Fibroblast of skin of right quadriceps (primary cell): ENCODE measurements around the gene TUBGCP3.
"Not testable (repeated sequence)": the region's sequence is repeated elsewhere in the genome, so short reads cannot be mapped to it uniquely, and the experiment has no call there.

Experiments used
- DNase-seq: peaks from one replicate; pipeline ENCODE4 v3.0.0-alpha.2; 2013

Gene TUBGCP3

DNA sequence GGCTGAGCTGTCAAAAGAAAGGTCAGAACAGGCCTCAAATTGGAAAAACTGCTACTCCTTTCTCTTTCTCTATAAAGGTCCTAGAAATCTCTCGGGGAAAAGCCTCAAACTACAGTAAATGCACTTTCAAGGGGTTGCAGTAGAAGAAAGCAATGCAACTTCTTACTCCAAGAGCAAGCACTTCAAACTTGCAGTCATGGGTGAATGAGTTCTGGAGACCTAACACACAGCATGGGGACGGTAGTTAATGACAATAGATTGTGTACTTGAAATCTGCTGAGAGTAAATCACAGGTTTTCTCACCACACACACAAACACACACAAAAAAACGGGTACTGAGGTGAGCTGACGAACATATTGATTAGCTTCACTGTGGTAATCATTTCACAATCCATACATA, 11.8 kb downstream of the TUBGCP3 start:
- DNase-seq = no peak

DNA sequence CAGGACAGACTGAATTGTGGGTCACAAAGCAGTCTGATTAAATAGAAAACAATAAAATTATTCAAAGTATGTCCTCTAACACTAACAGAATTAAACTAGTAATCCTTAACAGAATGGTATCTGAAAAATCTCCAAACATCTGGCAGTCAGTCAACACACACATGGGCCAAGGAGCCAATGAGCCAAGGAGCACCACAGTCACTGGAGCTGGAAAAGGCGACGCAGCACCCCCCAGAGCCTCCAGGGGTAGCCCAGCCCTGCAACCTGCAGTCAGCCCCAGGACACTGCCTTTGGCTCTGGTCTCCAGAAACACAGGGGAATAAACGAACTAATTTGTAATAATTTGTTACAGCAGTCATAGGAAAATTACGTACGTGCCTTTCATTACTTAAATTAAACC, 12.3 kb downstream of the TUBGCP3 start:
- DNase-seq = peak; percentile 21

DNA sequence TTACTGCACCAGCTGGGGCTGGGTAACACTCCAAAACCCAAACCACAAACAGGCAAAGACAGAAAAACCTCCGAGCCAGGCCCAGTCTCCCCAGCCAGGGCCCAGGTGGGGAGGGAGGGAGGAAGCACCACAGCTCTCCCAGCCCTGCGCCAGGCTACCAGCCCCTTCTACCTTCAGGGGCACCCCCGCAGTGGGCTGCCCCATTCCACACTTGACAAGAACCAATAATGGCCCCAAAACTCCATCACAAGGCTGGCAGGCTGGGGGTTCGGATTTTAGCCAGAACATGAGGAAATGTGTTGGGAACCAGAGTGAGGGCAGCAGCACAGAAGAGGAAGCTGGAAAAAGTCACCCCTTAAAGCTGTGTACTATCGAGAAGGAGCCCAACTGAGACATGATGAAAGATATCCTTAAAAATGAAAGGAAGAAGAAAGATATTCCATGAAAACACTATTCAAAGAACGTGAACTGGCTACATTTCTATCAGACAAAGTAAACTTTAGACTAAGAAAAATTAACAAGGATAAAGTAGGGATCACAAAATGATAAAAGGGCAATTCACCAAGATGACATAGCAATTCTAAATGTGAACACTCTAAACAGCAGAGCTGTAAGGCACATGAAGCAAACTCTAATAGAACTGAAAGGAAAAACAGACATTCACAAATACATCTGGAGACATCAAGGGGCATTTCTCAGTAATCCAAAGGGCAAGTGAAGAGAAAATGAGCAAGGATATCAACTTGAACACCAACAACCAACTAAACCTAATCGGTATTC, 12.9 kb downstream of the TUBGCP3 start:
- DNase-seq = no peak

DNA sequence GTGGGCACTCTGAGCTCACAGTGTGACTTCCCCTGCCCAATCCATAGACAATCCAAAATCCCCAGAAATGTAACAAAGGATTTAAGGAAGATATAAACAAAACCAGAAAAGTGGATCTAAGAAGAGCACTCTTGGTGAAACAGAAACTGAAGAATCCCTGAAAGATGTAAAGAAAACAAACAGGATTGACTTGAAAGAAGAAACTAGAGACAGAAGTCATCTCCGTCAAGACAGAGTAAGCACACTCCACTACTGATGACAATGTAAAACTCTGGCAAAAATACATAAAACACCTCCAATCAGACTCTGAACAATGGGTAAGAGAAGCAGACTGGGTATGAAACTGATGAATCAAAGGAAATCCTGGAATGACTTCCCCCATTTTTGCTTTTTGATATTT, 13.5 kb downstream of the TUBGCP3 start:
- DNase-seq = no peak

DNA sequence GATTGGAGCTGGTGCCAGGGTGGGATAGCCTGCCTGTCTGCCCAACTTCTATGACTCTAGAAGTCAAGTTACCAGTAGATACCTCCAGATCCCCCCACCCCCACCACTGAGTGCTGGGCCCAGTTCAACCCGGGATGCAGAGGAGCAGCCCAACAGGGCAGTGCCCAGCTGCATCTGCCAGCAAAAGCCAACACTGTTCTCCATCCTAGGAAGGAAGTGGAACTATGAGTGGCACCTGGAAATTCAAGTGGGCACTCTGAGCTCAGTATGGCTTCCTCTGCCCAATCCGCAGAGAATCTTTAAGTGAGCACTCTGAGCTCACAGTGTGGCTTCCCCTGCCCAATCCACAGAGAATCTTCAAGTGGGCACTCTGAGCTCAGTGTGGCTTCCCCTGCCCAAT, 14.2 kb downstream of the TUBGCP3 start:
- DNase-seq = no peak

DNA sequence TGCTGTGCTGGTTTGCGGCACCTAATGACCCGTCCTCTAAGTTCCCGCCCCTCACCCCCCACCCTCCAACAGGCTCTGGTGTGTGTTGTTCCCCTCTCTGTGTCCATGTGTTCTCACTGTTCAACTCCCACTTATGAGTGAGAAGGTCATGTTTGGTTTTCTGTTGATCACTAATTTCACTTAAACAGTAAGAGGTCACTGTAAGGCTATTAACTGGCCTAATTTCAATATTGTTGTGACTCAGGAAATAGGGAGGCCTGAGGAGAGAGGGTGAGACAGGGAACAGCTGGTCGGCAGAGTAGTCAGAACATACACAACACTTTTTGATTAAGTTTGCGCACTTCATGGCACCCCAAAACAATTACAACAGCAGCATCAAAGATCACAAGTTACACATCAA, 15.6 kb downstream of the TUBGCP3 start:
- DNase-seq = no peak

DNA sequence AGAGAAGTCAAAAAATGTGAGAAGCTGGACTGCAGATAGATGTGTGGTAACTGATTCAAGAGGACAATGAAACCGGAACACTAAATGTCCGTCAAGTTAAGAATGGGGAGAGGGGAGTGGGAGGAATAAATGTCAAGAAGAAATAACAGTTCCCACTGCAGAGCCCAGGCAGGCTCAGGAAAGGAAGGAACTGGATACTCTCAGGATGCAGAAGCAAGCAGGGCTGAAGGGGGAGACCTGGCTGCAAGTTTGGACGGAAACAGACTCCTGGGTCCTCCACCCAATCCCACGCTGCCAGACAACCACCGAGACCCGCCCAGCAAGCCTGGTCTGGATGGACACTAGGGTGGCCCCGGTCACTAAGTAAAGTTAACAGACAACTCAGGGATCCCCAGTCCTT, 18.1 kb downstream of the TUBGCP3 start:
- DNase-seq = no peak

DNA sequence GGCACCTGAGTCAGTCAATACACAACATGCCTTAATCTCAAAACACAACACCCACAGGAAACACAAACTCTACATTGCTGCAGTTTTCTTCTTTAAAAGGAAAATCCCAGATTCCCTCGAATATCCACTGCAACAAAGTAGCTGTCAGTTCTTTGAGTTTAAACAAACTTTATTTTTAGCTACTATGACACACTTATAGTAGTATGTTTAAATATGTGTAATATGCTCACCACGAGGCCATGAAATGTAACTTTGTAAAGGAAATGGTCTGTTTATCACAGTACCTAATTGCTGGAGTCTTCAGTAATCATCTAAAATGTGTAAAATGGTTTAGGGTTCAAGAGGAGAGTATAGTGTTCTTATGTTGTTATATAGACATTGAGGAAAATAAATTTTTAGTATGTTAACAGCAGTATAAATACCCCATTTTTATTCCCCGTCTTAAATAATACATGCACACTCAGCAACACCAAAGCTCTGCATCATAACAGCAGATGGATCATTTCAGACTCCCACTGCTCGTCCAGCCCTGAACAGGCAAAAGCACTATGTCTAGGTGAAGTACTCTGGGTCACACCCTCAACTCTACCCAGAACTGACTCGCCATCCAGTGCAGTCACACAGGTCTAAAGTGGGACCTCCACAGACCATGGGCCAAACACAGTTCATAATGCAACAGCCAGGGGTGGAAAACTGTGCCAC, 20.6 kb downstream of the TUBGCP3 start:
- DNase-seq = peak; percentile 34

DNA sequence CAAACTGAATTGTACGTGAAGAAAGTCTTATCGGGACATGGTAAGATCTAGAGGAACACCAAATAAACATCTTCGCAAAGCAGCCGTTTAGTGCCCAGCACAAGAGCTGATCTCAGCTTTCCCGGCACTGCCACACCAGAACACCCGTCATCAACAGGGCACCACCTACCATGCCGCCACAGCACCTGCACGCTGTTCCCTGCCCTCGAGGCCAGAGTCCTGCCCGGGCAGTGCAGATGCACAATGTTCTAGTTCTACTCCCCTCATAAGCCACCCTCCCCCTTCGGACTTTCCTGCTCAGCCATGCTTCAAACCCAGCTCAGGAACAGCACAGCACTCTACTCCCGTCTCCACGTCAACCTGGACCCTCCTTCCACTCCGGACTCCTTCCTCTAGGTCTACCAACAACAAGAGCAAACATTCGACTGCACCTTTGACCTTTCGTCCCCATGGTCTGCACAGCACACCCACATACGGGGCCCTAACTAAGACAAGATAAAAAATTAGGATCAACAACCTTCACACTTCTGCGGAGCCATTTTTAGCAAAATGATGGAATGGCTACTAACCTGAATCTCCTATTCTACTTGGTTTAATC, 25.1 kb downstream of the TUBGCP3 start:
- no peak for DNase-seq

DNA sequence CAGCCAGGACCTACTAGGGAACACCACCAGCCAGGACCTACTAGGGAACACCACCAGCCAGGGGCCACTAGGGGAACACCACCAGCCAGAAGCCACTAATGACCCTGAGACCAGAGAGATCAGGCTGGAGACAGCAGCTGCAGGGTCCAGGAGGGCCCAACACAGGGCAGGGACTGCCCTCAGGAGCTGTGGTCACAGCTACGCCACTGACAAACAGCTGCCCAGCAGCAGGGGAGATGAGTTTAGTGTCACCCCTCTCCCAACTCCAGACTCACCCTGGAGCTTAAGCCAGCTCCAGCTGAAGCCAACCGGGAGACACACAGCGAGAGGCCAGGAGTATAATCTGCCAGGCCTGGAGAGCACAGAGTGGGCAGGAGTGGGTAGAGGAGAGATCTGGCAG, 25.7 kb downstream of the TUBGCP3 start:
- no peak for DNase-seq

DNA sequence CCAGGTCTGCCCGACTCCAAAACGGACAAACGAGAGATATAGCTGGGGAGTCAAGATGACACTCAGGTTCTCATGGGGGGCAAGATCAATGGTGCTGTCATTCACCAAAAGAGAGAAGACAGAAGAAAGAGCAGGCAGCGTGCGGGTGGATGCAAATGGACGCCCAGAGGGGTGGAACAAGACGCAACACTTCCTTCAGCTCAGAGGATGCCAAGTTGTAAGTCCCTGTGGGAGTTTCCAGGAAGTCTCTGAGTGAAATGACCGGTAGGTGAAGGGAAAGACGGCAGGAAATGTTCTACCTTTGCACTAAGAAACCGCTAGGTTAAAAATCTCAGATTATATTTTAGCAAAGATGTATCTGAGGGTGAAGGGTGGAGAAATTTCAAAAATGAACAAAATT, 26.5 kb downstream of the TUBGCP3 start:
- no peak for DNase-seq

DNA sequence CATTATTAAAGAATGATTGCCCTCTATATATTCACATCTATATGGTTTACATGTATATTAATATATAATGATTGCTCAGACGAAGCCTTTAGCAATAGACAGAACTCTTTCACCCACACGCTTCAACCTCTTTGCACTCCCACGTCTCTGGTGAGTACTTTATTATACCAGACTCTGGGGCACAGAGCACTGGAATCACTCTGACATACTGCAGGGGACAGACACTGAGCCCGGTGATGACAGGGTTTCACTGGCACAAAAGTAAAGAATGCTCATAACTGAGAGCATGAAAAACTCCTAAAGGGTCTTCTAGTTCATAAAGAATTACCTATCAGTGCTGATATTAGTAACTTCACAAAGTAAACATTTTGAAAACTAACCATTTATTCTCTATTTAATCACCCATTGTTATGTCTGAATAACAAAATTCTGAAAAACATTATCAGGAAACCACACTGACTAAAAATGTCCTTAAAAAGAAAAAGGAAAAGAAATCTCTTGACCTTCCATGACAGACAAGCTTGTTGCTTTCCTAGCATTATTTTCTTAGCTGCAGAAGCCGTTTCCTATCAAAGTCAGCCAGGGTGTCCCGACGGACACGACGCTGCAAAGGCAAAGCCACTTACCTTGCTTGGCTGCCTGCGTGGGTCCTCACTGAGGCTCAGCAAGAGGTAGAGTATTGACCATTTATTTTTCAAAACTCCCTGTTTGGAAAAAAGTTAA, 29.1 kb downstream of the TUBGCP3 start:
- DNase-seq = no peak

DNA sequence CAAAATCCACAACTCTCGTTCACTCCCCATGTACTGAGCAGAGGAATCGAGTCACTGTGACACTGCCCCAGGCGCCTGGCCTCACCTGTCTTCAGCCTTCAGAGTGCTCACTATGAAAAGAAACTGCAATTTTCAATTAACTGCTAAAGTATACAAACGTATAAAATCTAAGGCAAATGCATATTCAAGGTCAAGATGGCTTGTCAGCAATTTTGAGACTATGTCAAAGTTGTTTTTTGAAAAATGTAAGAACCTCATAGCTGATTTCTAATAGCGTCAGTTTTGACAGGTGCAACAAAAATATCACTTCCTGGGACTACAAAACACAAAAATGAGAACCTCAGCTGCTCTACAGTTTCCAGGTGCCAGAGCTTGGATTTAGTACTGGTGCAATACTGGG, 31.4 kb downstream of the TUBGCP3 start:
- no peak for DNase-seq

DNA sequence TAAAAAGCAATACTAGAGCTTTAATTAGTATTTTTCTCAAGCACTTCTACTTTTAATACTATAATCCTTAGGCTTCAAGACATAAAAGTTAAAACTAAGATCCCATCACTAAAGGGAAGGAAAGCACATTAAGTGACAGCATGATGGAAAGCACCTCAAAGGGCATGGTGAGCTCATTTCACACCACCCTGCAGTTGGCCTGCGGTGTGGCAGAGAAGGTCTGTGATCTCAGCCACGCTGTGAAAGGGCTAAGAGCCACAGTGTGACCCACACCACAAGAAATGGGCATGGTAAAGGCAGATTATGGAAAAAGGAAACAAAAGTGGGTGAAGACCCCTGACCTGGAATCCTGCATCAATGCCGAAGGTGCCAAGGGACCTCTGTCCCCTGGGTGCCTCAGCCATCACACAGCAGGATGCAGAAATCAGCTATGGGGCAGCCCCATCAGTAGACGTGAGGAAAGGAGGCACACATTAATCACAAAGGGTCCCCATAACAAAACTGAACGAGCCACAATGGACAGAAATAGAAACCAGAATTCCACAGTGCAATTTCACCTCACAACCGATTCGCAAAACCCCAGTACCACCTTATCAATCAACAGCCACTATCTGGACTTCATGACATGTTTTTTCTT, 33.6 kb downstream of the TUBGCP3 start:
- DNase-seq = no peak

DNA sequence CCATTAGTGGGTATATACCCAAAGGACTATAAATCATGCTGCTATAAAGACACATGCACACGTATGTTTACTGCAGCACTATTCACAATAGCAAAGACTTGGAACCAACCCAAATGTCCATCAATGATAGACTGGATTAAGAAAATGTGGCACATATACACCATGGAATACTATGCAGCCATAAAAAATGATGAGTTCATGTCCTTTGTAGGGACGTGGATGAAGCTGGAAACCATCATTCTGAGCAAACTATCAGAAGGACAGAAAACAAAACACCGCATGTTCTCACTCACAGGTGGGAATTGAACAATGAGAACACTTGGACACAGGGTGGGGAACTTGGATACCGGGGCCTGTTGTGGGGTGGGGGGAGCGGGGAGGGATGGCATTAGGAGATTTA, 39.0 kb downstream of the TUBGCP3 start:
- not testable (repeated sequence) for DNase-seq

DNA sequence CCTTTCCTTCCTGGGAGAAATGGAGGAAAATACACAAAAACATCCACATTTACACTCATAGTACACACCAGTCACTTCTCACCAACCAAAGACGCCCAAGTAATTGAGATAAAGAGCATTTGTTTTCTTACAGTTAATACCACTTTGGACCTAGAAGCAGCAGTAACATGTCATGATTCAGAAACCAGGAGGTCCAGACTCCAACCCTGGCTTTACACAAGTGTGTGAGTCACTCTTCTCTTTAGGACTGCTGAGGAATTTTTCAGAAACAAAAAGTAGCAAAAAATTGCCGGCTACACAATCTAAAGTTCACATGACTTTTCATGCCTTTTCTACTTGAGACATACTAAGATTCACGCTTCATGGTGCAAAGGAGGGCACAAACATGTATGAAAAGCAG, 42.1 kb downstream of the TUBGCP3 start:
- DNase-seq = peak; percentile 61

DNA sequence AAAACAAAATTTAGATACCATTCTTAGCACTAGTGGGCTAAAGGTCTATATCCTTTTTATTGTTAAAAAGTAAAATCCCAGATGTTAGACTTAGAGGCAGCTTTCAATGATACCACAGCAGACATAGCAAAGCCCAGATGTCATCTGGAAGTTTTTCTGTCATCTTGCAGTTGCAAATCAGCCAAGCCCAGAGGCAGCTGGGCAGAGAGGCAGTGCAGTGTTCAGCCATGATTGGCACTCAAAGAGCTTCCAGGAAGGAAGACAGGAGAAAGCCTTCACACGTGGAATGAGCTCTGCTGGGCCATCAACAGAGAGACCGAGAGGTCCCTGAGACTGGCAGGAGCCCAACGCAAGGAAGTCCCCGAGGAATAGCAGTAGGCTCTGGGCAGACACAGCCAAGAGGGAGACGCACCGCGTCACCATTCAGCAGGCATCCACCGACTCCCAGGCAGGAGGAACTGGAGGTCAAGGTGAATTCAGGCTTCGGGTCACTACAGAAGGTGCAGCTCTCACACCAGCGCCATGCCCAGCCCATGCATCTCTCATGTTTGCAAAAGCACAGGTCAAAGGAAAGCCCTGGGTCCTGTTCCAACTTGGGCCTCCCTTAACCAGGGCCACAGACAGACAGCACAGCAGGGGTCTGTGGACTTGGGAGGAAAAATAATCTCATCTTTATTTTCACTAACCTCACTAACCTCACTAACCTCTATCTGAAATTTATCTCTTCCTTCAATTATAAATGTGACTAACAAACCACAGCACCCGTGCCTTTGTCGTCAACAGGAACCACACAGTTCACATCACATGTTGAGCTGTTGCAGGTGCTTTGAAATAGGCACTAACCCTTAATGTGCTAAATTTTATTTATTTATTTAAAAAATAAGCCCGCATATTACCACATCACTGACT, 54.9 kb downstream of the TUBGCP3 start:
- DNase-seq = no peak

DNA sequence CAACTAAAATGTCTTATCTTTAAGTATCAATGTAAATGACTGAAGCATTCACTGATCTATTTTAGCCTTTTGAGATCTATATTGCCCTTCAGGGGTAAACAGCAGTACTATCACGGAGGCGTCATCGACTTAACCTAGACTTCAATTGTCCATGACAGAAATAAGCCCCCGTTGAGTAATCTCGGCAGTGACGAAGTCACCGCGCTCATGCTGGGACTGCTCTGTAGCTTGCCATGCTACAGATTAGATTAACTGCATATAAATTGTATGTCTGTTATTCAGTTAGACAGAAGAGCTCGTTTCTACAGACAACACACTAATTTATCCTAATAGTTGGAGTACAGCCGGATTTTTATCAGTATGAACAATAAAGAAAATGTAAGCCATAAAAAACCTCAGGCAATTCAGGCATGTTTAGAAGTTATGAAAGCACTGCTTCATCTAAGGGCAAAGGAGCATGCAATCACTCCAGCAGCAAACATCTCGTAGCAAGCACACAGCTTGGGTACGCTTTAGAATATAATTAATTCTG, 56.6 kb downstream of the TUBGCP3 start:
- DNase-seq = no peak

DNA sequence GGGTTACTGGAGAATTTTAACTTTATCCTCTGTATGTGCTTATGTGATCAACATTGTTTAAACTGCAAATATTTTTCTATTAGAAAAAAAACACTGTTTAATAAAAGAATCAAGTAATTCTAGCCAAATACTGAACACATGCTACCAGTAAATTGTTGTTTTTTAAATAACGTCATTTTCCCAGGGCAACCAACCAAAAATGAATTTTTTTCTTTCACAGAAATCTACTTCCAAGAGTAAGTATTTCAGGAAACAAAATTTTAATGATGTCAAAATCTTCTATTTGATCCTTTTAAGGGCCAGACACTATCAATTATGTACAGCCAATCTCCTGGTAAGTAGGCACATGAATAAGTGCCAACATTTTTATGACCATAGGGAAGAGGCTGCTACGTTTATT, 57.1 kb downstream of the TUBGCP3 start:
- no peak for DNase-seq

DNA sequence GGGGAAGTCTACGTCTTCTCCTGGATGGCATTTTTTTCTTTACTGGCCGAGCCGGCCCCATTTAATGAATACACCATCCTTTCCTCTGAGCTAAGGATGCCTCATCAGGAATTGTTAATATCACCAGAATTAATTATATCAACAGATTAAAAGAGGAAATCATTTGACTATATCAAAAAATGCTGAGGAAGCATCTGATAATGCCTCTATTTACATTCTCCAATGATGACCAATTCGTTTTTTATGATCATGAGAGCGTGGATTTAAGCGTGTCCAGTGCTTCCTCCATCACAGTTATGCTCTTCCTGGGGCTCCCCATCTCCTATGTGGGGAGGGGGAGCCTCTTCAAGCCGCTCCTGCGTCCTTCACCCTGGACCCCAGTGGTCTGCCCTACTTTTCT, 58.7 kb downstream of the TUBGCP3 start:
- DNase-seq = no peak

DNA sequence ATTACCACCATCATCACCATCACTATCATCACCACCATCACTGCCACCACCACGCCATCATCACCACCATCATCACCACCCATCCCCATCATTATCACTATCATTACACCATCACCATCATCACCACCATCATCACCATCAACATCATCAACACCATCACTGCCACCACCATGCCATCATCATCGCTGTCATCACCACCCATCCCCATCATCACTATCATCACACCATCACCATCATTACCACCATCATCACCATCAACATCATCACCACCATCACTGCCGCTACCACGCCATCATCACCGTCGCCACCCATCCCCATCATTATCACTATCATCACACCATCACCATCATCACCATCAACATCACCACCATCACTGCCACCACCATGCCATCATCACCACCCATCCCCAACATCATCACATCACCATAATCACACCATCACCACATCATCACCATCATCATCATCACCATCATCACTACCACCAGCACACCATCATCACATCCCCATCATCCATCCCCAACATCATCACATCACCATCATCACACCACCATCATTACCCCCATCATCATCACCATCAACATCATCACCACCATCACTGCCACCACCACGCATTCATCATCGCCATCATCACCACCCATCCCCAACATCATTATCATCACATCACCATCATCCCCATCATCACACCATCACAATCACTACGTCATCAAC, 61.7 kb downstream of the TUBGCP3 start:
- DNase-seq = no peak
